Left ventricle myocardium inferior (tissue), 1 donor: ENCODE results near the gene AAK1. TPM values are rescaled to one million over a fixed set of nuclear protein-coding genes. Genes with fewer than 3 reads are reported as not detected.

Experiments
- DNase-seq: peaks from one replicate; pipeline ENCODE4 v3.0.0-alpha.2; 2020
- H3K27ac ChIP-seq: fragments of 200-600 bp; replicated peaks from 2 replicates; pipeline ENCODE4 v1.8.0; 2021
- H3K27me3 ChIP-seq: fragments of 200-600 bp; 2 replicates; pipeline ENCODE4 v1.8.0; 2021; ENCODE audit warnings: low read depth
- H3K36me3 ChIP-seq: fragments of 200-600 bp; 2 replicates; pipeline ENCODE4 v1.8.0; 2021
- H3K4me1 ChIP-seq: fragments of 200-600 bp; 2 replicates; pipeline ENCODE4 v1.8.0; 2021
- H3K4me3 ChIP-seq: fragments of 200-600 bp; 2 replicates; pipeline ENCODE4 v1.8.0; 2021; ENCODE audit warnings: mild to moderate bottlenecking, moderate library complexity
- H3K9me3 ChIP-seq: fragments of 200-600 bp; replicated peaks from 2 replicates; pipeline ENCODE4 v1.8.0; 2021
- intact Hi-C: fragments of 100-400 bp; cut with micrococcal nuclease; formaldehyde crosslinking; loops from one replicate; pipeline ENCODE4 v1.11.0; 2022
- total RNA-seq: library from RNA; stranded (reverse); fragmentation: NEBNext Ultra II Directional; extraction: Animal tissue kit (Norgen Biotek cat#: 25700); gene quantifications from one replicate; pipeline ENCODE4 v1.2.1, GENCODE V29; 2021
- TF ChIP-seq, protein P1 (sequence below): fragments of 200-600 bp; IDR thresholded peaks from 2 replicates; pipeline ENCODE4 v1.8.0; 2021; ENCODE audit warnings: antibody characterized with exemption, mild to moderate bottlenecking, borderline replicate concordance
- donor health status: DM: no; HTN: yes; CAD: no; lungs with severe emphysema.

The AAK1 gene
- total RNA-seq, 1 donor from 2014 or later = 133 TPM

DNA sequence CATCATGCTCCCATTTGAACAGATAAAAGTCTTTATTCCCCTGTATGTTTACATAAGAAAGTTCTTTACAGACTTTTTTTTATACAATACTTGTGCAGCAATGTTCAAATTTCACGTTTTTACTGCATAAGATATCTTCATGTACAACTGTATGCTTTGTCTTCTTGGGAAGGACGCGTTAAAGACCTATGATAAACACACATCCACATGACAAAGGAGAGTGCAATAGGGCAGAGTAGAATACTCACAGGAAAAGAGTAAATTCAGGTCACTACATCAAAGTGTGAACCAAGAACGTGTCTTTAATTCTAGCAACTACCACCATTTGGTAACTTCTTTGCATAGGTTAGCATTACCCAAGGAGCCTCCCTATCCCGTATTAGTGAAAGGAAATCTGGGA, 172.6 kb downstream of the AAK1 start:
- Histone ChIP-seq H3K27ac (no peak overlapping the region), H3K4me1 (peaks cover 31% of the 10 kb centered on the region), H3K27me3 (no peaks in the 10 kb centered on the region), H3K36me3 (peaks cover 20% of the 10 kb centered on the region), H3K4me3 (no peak overlapping the region), H3K9me3 (no peaks in the 10 kb centered on the region)
- TF ChIP-seq, protein P1, sequence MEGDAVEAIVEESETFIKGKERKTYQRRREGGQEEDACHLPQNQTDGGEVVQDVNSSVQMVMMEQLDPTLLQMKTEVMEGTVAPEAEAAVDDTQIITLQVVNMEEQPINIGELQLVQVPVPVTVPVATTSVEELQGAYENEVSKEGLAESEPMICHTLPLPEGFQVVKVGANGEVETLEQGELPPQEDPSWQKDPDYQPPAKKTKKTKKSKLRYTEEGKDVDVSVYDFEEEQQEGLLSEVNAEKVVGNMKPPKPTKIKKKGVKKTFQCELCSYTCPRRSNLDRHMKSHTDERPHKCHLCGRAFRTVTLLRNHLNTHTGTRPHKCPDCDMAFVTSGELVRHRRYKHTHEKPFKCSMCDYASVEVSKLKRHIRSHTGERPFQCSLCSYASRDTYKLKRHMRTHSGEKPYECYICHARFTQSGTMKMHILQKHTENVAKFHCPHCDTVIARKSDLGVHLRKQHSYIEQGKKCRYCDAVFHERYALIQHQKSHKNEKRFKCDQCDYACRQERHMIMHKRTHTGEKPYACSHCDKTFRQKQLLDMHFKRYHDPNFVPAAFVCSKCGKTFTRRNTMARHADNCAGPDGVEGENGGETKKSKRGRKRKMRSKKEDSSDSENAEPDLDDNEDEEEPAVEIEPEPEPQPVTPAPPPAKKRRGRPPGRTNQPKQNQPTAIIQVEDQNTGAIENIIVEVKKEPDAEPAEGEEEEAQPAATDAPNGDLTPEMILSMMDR = no peak
- DNase-seq = no peak
- intact Hi-C loops = no loop called here

DNA sequence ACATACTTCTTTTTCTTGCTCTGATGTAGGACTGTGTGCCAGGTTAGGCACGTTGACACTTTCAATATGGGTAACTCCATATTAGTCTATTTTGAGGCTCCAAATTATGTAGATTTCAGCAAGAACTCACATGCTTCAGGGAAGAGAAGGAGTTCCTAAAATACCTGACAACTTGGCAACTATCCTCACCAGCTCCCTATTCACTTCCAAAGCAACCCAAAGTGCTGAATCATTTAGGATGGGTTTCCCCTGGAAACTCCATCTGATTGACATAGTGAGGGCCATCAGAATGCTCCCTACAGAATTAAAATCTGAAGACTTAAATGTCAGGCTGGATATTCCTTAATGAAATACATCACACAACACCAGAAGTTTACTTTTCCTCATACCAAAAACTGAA, 173.8 kb downstream of the AAK1 start:
- H3K9me3 ChIP-seq = no peaks in the 10 kb centered on the region
- DNase-seq = no peak
- peaks cover 33% of the 10 kb centered on the region for H3K4me1 ChIP-seq
- no peak overlapping the region for H3K4me3 ChIP-seq
- intact Hi-C loops = no loop called here
- no peak overlapping the region for H3K27ac ChIP-seq
- H3K36me3 ChIP-seq = peaks cover 17% of the 10 kb centered on the region
- no peaks in the 10 kb centered on the region for H3K27me3 ChIP-seq
- TF ChIP-seq, protein P1 = no peak

DNA sequence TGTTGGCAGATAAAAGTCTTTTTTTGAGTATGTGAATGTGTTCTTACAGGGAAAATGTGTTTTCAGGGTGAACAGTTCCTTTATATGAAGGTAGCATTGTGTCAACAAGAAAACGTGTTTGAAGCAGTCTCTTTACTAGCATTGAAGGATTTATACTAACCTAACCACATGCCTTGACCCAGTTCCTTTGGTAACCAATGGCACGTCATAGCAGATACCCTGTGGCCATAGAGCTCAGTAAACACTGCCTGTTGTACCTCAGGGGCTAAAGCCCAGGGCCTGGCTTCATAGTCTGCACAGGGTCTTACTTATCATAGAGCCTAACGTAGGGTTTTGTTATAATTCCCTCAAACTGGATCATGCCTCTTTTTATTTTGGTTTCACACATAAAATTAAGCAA, 174.2 kb downstream of the AAK1 start:
- Histone ChIP-seq H3K4me1 (peaks cover 36% of the 10 kb centered on the region), H3K27ac (peak overlapping the region; percentile 7), H3K27me3 (no peaks in the 10 kb centered on the region), H3K4me3 (no peak overlapping the region), H3K36me3 (peaks cover 12% of the 10 kb centered on the region), H3K9me3 (no peaks in the 10 kb centered on the region)
- no peak for DNase-seq
- TF ChIP-seq, protein P1 = no peak
- intact Hi-C loops = no loop called here

DNA sequence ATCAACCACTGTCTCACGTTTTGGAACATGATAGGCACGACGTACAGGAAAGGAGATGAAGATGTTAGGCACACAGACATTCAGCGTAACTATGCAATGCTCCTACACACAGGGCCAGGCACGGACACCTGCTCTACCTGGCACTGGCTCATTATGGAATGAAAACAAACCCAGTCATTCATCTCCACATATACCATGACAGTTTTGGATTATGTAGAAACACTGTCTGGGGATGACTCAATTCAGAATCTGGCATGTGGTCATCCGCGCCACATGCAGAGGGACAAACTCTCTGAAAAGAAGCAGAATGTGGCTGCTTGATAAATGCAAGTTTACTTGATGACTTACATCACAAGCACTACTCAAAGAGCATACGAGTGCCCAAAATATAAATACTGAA, 176.8 kb downstream of the AAK1 start:
- Histone ChIP-seq H3K4me3 (no peak overlapping the region), H3K36me3 (peaks cover 10% of the 10 kb centered on the region), H3K27me3 (no peaks in the 10 kb centered on the region), H3K9me3 (no peaks in the 10 kb centered on the region), H3K4me1 (peaks cover 40% of the 10 kb centered on the region), H3K27ac (peak overlapping the region; percentile 74)
- DNase-seq = no peak
- TF ChIP-seq, protein P1 = no peak
- intact Hi-C loops = no loop called here

DNA sequence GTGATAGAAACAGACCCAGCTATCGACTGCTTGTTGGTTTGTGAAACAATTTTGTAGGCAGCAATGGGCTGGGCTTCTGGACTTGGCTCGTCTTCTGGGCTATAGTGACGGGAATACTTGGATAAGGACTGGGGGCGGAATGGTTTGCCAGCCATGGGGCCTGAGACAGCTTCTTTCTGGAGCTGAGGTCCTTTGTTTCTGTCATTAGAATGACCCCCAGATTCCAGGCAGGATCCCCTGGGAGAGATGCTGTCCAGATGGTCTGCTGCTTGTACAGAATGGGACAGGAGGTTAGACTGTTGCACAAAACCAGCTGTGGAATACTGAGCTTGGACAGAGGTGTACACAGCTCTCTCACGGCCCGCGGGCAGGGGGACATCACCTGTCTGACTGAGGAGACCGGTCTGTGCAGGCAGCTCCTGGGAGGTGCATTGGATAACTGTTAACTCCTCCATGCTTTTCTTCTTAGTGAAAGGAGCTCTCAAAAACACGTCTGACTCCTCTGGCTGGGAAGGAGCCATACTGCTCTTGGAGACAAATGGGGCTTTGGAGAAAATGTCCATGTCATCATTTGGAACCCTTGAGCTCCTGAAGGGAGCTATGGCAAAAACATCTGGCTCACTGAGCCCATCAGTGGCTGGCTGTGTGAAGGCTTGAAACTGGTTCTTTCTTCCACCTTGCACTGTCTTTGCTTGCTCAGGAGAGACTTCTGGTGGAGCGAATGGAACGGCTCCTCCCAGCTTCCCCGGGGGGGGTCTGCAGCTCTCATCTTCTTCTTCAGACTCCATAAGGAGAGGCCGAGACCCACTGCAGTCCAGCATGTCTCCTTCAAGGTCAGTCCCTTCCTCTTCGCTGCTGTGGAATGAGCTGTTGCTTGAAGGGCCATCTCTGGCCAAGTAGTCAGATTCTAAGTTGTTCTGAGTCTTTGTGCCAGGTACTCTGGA, 177.8 kb downstream of the AAK1 start:
- Histone ChIP-seq H3K9me3 (no peaks in the 10 kb centered on the region), H3K36me3 (peaks cover 10% of the 10 kb centered on the region), H3K4me1 (peaks cover 34% of the 10 kb centered on the region), H3K27me3 (no peaks in the 10 kb centered on the region), H3K4me3 (no peak overlapping the region), H3K27ac (peak overlapping the region; percentile 74)
- peak; percentile 65 for DNase-seq
- intact Hi-C loops = no loop called here
- TF ChIP-seq, protein P1 = no peak
